Endometrial microvascular endothelial cells (primary cell): ENCODE data around the gene KCNE4. TPM values are rescaled to one million over a fixed set of nuclear protein-coding genes. Genes with fewer than 3 reads are reported as not detected.

Source experiments
- in situ Hi-C: cut with HindIII; loops from 2 replicates; pipeline ENCODE4 v1.10.0; 2017; ENCODE audit warnings: low sequenced_read_pairs, low pct_unique_long_range_greater_than_20kb; ENCODE audit errors: inconsistent ontology term
- total RNA-seq: library from RNA; depleted of rRNA; stranded (reverse); fragments of >200 nt; gene quantifications from one replicate; pipeline ENCODE4 v1.2.3, GENCODE V29; 2015; ENCODE audit errors: inconsistent ontology term

KCNE4 gene, protein sequence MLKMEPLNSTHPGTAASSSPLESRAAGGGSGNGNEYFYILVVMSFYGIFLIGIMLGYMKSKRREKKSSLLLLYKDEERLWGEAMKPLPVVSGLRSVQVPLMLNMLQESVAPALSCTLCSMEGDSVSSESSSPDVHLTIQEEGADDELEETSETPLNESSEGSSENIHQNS
- total RNA-seq = under 0.01 TPM

DNA sequence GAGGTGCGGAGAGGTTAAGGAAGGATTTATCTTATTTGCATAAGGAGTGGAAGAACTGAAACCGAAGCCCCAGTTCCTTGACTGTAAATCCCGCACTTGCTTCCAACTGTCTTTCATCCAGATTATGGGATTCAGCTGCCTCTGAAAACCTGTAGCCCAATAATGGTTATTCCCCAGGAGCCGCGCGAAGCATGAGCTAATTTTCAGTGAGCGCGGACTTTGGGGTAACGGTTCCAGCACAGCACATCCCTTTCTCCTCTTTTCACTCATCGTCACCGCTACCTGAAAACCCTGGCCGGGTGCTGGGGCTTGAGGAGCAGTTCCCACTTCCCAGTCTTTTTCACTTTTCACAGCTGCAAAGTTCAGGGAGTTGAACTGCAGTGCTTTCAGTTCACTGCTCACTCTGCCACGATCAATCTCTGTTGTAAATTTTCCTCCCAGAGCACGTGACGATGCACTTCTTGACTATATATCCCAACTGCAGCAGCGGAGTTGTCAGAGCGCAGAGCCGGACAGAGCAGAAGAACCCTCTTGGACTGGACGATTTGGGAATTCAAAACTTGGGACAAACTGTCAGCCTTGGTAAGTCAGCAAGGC lies at the start of gene KCNE4:
Gene KCNE4 (plus strand): TSS at position 498 of the 597 bp plus-strand sequence. CDS start 641 bp downstream, outside the sequence.
- in situ Hi-C loops = no loop called here

GRCh38 chr2:223003191-223003590 lies 48.8 kb upstream of the KCNE4 start:
- in situ Hi-C loops = no loop called here

DNA sequence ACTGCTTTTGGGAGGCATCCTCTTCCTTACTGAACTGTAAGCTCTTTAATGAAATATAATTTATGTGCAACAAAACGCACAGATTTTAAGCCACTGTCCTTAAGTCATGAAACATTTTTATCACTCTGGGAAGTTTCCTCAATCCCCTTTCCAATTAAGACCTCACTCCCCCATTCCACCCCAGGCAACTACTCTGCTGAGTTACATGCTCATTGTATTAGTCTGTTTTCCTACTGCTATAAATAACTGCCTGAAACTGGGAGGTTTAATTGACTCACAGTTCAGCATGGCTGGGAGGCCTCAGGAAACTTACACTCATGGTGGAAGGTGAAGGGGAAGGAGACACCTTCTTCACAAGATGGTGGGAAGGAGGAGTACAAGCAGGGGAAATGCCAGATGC lies 46.5 kb upstream of the KCNE4 start:
- in situ Hi-C loops = no loop called here

GRCh38 chr2:223007531-223007930 lies 44.5 kb upstream of the KCNE4 start:
- in situ Hi-C loops = no loop called here

GRCh38 chr2:223008162-223008561 lies 43.8 kb upstream of the KCNE4 start:
- in situ Hi-C loops = no loop called here

DNA sequence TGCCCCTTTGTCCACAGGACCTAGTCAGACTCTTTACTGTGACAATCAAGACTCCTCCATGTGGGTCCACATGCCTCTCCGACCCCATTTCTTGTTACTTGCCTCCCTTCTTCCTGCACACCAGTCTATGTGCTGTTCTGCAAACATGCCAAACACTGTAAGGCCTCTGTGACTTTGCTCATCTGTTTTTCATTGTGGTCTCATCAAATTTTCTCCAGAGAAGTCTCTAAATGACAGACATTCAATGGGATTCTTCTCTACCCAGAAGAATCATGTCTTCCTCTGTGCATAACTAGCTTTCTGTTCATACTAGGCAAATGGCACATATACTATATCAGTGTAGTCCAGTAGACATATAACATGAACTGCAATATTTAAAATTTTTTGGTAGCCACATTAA lies 43.0 kb upstream of the KCNE4 start:
- in situ Hi-C loops = no loop called here

DNA sequence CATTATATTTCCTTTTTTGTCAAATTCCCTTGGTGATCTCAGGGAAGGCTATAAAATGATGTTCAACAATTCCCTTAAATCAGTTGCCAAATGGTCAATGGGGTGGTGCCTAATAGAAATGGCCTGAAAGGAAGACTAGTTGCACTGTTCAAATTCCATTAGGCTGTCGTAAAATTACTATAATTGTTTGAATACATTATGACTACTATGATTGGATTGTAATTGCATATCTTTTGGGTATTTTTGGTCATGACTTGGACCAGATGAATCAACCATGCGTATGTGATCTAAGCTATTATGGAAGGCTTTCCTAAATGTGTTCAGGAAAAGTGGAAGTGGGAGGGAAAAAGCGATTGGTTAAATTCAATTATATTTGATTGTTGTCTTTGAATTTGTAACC lies 41.3 kb upstream of the KCNE4 start:
- in situ Hi-C loops = no loop called here

DNA sequence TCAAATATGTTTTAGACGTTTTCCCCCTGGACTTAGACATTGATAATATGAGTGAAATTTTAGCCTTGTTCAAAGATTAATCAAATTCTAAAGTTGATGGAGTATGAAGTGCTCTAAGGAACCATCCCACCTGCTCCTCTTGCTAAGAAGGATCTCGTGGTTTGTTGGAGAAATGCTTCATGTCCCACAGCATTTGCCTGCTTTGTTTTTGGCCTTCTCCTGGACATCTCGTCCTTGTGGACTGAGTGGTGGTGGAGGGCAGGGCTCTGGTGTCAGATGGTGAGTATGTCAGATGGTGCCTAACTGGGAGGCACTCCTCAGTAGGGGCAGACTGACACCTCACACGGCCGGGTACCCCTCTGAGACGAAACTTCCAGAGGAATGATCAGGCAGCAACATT lies 39.7 kb upstream of the KCNE4 start:
- in situ Hi-C loops = no loop called here

DNA sequence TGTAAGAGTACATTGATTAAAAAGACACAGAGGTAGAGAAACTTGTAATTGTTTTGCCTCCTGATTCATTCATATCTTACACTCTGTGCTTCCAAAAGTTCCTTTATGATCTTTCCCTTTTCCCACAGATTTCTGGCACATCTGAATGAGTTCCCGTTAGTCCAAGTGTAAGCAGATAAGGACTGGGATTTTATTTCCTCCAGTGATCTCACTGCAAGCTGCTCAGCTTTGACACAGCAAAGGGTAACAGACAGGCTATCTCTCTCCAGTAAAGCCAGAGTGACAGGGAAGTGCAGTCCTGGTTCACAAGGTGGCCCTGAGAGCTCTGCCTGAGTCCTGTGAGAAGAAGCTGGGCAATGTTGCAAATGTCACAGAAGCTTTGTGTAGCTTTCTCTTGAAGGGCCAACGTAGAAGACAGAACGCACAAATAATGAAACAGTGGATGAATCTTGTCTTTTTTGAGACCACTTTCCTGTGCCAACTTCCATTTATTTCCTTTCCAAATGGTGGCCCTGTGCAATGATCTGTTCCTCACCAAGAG lies 32.5 kb upstream of the KCNE4 start:
- in situ Hi-C loops = no loop called here

DNA sequence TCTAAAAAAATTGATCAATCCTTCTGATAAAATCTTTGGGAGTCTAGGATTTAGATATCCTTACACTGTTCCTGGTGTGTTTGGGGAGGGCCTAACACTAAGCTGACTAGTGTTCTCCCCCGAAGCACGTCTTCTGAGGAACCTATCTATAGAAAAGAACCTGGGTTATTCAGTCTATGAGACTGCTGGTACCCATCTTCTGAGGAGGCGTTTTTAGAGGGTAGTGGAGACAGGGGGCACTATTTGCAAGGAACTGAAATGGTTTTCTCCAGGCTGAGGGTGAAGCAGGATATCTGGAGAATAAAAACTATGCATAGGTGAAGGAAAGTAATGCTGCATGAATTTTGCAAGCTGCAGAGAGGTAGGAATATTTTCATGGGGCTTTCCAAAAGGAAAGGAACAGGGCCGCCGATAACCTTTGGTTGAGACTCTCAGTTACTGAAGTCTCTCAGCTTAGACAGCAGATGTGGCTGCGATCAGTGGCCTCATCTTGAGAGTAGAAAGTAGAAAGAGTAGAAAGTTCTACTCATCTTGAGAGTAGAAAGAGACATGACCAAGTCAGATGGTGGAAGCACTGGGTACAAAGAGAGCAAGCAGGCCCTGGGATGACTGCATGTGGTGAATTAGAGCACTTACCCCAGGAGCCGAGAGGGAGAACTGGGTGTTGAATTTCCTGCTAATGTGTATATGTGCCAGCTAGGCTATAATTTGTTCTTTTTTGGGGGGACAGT lies 31.8 kb upstream of the KCNE4 start:
- in situ Hi-C loops = no loop called here

DNA sequence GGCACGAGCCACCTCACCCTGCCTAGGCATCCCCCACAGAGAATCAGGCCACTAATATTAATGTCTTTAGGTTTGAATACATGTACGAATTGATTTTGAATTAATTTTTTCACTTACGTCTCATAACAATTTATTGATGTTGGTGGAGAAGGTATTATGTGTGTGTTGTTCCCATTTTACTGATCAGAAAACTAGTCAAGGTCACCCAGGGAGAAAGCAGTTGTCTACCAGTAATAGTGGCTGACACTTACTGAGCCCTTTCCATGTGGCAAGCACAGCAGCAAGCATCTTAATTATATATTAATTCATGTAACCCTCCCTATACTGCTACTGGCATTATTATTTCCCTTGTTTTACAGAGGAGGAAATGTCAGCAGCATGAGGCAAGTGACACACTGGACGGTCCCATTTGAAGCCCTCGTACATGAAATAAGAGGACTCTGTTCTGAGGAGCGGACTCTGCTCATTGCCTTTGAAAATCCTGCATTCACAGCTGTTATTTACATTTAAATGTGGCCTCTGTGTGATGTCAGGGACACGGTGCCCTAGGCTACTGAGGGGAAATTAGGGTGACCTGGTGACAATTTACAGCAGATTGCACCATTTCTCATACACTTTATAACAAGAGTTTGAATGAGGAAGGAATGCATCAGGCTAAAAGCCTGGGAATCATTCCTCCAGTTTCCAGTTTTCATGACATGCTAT lies 30.9 kb upstream of the KCNE4 start:
- in situ Hi-C loops = no loop called here

- in situ Hi-C loops = no loop called here
Measured at GRCh38 chr2:223026357-223027110, 25.5 kb upstream of the KCNE4 start.

GRCh38 chr2:223027442-223027841 lies 24.5 kb upstream of the KCNE4 start:
- in situ Hi-C loops = no loop called here

DNA sequence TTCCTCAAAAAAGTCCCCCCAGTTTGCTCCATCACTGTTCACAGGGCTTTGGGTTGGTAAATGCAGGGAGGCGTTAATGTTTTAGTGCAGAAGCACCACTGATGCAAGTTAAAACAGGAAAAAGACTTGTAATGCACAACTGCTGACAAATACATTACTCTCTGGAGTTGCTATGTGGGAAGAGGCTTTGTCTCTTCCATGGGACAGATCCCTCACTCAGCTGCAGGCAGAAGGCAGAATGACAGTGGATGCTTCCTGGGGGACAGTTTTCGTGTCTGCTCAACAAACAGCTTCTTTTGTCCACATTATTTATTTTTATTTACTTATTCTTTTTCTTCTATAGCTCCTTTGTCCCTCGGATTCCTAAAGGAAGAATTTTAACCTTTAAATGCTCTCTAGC lies 22.7 kb upstream of the KCNE4 start:
- in situ Hi-C loops = no loop called here

DNA sequence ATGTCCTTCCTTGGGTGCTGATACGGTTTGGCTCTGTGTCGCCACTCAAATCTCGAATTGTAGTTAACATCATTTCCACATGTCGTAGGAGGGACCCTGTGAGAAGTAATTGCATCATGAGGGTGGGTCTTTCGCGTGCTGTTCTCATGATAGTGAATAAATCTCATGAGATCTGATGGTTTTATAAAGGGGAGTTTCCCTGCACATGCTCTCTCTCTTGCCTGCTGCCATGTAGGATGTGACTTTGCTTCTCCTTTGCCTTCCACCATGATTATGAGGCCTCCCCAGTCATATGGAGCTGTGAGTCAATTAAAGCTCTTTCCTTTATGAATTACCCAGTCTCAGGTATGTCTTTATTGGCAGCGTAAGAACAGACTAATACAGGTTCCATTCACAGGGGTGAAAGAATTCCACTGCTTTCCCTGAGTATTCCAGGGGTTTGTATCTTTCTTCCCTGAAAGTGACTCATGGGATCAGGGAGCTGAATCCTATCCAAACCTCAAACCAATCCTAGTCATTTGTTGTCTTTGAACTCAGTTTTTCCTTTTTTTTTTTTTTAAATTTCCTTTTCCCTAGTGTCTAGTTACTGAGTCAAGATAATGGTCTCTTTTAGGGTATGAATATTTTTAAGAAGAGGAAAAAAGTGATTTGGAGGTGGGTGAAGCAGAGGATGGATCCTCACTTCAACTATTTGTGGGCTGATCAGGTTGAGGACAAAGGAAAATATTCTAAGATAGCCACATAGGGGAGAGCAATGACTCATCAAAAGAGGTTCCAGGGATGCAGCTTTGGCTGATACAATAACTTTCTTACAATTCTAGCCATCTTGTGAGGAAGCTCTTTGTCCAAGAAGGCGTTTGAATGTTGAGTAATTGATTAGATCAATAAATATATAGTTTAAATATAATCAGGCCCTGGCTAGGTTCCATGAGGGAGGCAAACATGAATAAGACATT lies 19.5 kb upstream of the KCNE4 start:
- in situ Hi-C loops = no loop called here

GRCh38 chr2:223034221-223034975 lies 17.6 kb upstream of the KCNE4 start:
- in situ Hi-C loops = no loop called here

- in situ Hi-C loops = no loop called here
Measured at GRCh38 chr2:223036790-223037444, 15.1 kb upstream of the KCNE4 start.
